NOMO-1 treated with dmso at 0.1 percent for 144 hours (cell line): ENCODE measurements around the gene UGT1A1.
"Not testable (repeated sequence)": the region's sequence is repeated elsewhere in the genome, so short reads cannot be mapped to it uniquely, and the experiment has no call there.

Experiments used
- DNase-seq: peaks from one replicate; lab custom pipeline; 2025; ENCODE audit not compliant: unreplicated experiment; lab: John Stamatoyannopoulos, UW

Gene UGT1A1

DNA sequence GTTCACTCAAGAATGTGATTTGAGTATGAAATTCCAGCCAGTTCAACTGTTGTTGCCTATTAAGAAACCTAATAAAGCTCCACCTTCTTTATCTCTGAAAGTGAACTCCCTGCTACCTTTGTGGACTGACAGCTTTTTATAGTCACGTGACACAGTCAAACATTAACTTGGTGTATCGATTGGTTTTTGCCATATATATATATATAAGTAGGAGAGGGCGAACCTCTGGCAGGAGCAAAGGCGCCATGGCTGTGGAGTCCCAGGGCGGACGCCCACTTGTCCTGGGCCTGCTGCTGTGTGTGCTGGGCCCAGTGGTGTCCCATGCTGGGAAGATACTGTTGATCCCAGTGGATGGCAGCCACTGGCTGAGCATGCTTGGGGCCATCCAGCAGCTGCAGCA is at the start of gene UGT1A1:
UGT1A1 (plus strand) TSS at position 228 of the 400 bp plus-strand sequence; CDS start at position 246, 18 bp downstream.
- DNase-seq: no peak

DNA sequence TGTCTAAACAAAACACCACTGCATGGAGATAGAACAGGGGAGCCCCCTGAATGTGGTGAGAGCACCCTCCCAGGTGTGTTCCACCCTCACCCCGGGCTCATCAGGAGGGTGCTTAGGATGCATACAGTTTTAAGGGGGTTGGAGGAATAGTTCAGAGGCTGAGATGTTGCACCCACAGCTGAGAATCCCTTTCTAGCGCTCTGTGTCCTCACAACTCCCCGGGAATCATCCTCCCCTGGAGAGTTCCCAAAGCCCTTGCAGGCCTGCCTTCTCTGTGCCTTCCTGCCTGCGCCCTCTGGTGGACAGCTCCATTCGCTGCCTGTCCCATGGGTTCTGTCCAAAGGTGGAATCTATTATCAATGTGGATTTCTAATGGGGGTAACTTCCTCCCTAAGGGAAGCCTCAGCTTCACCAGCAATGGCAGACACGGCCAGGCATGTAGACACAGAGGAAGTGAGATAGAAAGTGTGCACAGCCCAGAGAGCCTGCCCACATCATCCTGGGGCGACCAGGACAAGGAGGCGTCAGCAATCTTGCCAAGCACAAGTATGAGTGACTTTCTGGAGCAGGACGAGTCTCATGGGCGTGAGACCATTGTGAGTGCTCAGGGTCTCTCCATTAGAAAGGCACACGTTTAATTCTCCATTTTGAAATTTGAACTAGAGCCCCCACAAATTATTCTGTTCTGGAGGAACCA is 48.6 kb upstream of the UGT1A1 start:
- DNase-seq: no peak

GRCh38 chr2:233712611-233713261 is 47.3 kb upstream of the UGT1A1 start, which contains the start of gene UGT1A5:
Gene UGT1A5, plus strand, starts transcription at chr2:233712907. Its CDS starts 85 bp downstream, at chr2:233712992.
- DNase-seq: no peak

- DNase-seq: no peak
These were observed 46.8 kb upstream of the UGT1A1 start for GRCh38 chr2:233713262-233713615.

- DNase-seq: no peak
These were observed 45.9 kb upstream of the UGT1A1 start for GRCh38 chr2:233714121-233714520.

GRCh38 chr2:233718552-233718951 is 41.5 kb upstream of the UGT1A1 start, which contains the start of gene UGT1A4:
Gene UGT1A4, plus strand, starts transcription at chr2:233718736. Its CDS starts 85 bp downstream, at chr2:233718821.
- DNase-seq: no peak

DNA sequence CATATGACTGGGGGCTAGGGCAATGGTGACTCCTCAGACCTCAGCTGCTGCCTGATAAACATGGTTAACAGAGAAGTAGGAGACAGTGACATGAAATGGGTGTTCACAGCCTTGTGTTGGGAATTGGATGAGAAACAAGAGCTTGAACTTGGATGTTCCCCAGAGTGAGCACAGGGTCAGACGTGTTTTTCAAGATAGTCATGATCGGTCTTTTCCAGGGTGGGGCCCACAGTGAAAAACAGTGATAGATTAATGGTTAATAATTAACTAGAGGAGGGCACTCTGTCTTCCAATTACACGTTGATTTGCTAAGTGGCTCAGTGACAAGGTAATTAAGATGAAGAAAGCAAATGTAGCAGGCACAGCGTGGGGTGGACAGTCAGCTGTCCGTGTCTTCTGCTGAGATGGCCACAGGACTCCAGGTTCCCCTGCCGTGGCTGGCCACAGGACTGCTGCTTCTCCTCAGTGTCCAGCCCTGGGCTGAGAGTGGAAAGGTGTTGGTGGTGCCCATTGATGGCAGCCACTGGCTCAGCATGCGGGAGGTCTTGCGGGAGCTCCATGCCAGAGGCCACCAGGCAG is 31.3 kb upstream of the UGT1A1 start, which contains the start of gene UGT1A3:
UGT1A3 (plus strand) TSS at position 320 of the 579 bp plus-strand sequence; CDS start at position 405, 85 bp downstream.
- DNase-seq: no peak

DNA sequence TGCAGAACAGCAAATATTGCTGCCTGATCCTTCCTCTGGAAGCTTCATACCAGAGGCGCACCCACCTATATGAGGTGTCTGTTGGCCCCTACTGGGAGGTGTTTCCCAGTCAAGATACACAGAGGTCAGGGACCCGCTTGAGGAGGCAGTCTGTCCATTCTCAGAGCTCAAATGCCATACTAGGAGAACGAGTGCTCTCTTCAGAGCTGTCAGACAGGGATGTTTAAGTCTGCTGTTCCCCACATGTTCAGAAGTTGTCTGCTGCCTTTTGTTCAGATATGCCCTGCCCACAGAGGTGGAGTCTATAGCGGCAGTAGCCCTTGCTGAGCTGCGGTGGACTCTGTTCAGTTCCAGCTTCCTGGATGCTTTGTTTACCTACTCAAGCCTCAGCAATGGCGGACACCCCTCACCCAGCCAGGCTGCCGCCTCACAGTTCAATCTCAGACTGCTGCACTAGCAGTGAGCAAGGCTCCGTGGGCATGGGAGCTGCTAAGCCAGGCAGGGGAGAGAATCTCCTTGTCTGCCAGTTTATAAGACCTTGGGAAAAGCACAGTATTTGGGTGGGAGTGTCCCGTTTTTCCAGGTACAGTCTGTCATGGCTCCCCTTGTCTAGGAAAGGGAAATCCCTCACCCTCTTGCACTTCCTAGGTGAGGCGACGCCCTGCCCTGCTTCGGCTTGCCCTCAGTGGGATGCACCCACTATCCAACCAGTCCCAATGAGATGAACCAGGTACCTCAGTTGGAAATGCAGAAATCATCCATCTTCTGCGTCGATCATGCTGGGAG is 23.0 kb upstream of the UGT1A1 start:
- not testable (repeated sequence) for DNase-seq

DNA sequence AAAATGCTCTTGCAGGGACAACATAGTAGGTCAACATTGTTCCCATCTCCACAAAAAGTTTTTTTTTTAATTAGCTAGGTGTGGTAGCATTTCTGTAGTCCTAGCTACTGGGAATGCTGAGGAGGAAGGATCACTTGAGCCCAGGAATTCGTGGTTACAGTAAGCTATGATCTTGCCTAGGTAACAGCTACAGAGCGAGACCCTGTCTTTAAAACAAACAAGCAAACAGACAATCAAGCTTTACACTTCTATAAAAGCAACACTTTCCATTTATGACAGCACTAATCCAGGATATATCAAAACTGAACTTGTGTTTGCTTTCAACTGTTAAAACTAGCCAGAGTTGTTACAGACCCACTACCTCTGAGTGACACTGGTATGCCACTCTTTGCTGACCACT is 19.2 kb upstream of the UGT1A1 start:
- no peak for DNase-seq

DNA sequence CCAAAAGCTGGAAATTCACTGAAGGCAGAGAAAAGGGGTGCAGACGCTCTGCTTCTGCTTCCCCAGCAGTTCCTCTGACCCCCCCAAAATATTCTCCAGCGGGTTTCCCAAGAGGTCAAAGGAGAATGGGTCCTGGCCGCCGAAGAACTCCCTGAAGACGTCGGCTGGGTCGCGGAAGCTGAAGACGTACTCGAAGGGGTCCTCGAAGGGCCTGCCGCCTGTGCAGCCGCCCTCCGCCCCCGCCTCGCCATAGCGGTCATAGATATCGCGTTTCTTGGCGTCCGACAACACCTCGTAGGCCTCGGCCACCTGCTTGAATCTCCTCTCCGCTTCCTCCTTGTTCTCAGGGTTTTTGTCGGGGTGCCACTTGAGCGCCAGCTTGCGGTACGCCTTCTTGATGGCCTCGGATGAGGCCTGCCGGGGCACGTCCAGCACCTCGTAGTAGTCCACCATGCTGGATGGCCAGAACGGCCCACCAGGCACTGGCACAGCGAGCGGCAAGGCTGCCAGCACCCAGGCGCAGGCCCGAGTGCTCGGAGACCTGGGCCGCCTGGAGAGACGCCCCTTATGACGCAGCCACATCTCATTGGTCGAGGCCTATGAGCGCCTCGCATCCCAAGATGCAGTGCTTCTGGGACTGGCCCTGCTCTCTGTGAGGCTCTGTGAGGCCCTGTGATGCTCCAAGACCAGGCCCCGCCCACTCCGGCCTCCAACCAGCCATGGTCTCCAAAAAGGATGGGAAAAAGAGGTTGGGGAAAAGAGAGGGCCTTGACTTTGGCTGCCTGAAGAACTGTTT is 16.4 kb upstream of the UGT1A1 start:
- no peak for DNase-seq

DNA sequence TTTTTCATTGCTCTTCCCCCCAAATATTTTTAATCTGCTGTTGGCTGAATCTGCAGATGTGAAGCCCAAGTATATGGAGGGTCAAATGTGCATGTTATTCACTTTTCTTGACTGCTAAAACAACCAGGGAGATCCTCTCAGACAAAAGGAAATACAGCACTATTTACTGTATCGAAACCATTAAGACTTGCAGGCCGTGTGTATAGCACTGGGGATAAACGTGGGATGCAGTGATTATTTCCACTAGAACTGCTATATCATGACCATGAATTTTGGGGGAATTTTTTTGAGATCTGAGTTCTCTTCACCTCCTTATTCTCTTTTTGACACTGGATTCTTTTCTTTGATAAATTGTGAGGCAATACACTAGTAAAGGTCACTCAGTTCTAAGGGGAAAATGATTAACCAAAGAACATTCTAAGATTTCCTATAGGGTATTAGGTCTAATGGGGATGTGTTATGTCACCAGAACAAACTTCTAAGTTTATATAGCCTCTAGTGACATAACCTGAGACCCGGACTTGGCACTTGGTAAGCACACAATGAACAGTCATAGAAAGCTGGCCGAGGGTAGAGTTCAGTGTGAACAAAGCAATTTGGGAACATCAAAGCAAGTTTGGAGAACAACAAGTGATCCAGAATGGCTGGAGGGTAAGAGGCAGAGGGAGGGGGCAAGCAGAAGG is 14.9 kb upstream of the UGT1A1 start:
- no peak for DNase-seq

DNA sequence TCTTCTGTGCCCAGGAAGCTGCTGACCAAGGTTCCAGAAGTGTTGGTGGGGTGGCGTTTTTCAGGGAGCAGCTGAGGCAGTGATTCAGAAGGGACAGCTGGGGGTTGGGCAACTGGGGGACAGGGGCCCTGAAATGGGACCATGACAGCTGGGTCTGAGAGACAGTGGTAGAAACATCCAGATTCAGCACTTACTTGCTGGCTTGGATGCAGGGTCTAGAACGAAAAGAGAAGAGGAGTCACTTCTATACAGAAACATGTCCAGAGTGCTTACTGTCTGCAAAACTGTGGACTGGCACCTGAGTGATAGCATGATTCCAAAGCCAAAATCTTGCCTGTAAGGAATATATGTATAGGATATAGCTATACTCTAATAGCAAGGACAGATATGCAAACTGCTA is 14.2 kb upstream of the UGT1A1 start:
- DNase-seq: not testable (repeated sequence)

GRCh38 chr2:233746475-233747282 is 13.4 kb upstream of the UGT1A1 start:
- DNase-seq: no peak

- no peak for DNase-seq
These were observed 12.9 kb upstream of the UGT1A1 start for GRCh38 chr2:233747283-233747544.

DNA sequence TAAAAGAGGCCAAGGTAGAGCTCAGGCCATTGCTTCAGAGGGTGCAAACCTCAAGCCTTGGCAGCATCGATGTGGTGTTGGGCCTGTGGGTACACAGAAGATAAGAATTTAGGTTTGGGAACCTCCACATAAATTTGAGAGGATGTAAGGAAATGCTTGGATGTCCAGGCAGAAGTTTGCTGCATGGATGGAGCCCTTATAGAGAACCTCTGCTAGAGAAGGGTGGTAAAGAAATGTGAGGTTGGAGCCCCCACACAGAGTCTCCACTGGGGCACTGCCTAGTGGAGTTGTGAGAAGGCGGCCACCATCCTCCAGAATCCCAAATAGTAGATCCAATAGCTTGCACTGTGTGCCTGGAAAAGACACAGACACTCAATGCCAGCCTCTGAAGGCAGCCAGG is 9.4 kb upstream of the UGT1A1 start:
- not testable (repeated sequence) for DNase-seq

- DNase-seq: not testable (repeated sequence)
These were observed 8.7 kb upstream of the UGT1A1 start for GRCh38 chr2:233751212-233752009.

DNA sequence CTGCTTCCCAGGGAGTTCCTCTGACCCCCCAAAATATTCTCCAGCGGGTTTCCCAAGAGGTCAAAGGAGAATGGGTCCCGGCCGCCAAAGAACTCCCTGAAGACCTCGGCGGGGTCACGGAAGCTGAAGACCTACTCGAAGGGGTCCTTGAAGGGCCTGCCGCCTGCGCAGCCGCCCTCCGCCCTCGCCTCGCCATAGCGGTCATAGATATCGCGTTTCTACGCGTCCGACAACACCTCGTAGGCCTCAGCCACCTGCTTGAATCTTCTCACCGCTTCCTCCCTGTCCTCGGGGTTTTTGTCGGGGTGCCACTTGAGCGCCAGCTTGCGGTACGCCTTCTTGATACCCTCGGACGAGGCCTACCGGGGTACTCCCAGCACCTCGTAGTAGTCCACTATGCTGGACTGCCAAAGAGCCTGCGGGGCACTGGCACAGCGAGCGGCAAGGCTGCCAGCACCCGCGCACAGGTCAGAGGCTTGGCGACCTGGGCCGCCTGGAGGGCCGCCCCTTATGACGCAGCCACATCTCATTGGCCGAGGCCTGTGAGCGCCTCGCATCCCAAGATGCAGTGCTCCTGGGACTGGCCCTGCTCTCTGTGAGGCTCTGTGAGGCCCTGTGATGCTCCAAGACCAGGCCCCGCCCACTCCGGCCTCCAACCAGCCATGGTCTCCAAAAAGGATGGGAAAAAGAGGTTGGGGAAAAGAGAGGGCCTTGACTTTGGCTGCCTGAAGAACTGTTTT is 5.0 kb upstream of the UGT1A1 start:
- DNase-seq: no peak
